CD4-positive, alpha-beta T cell treated with Interleukin-17A for 4 hours (primary cell): ENCODE data around the gene CD164L2.
A peak's percentile ranks its signal among the peaks of the same experiment; 100 is the strongest.

Experiments
- DNase-seq: peaks from one replicate; pipeline ENCODE4 v3.0.0-alpha.2; 2020; ENCODE audit warnings: mixed read lengths

Gene CD164L2

GRCh38 chr1:27342778-27343638 is 40.1 kb downstream of the CD164L2 start:
- peak; percentile 88 for DNase-seq

- peak; percentile 66 for DNase-seq
Measured at GRCh38 chr1:27342391-27342777, 40.7 kb downstream of the CD164L2 start.

- peak; percentile 78 for DNase-seq
Measured at GRCh38 chr1:27341525-27342252, 41.4 kb downstream of the CD164L2 start, which contains the start of gene SYTL1. SYTL1 (plus strand) TSS chr1:27342022; CDS start chr1:27345335, 3,313 bp downstream.

DNA sequence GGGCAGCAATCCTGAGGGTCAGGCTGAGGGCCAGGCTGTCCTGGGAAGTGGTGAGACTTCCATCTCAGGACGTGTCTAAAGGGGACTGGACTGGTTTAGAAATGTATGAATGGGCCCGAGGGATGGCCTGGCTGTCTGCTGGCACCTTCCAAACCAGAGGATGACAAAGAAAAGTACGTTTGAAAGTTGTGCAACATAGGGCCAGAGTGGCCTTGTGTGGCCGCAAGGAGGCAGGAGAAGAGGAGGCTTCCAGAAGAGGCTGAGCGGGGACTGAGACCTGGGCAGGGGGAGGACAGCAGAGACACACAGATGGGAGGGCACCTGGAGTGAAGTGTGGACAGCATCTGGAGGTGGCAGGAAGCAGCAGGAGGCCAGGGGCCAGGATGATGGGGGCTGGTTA is 43.9 kb downstream of the CD164L2 start:
- no peak for DNase-seq

DNA sequence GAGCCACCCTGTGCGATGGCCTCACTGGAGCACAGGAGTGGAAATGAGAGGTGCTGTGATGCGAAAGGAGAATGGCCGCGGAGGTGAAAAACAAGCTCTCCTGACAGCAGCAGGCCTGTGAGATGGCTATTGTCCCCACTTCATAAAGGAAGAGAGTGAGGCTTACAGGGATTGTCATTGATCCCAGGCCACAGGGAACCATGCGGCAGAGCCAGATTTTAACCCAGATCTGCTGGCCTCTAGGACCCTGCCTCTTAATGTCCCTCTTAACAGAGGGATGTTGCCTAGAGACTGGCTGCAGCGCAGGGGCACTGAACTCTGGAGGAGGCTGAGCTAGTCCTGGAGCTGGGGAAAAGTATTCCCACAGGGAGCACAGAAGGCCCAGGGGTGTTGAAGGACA is 44.4 kb downstream of the CD164L2 start:
- no peak for DNase-seq

DNA sequence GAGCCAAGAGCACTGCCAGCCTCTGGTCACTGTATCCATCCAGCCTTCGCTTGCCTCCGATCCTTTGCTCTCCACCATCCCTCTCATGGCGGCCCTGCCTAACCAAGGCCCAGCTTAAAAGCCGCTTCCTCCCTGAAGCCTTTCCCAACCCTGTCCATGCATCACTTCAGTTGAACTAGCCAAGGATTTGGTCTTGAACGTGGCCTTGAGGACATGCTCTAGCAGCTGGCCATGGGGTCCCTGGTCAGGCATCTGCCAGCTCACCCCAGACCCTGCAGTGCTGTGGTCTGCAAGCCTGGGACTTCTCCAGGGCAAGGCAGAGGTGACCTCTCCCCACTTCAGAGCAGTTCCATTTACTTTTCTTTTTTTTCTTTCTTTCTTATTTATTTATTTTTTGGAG is 46.4 kb downstream of the CD164L2 start:
- DNase-seq: no peak

- no peak for DNase-seq
Measured at GRCh38 chr1:27335506-27336422, 47.4 kb downstream of the CD164L2 start.

GRCh38 chr1:27333717-27334279 is 49.3 kb downstream of the CD164L2 start:
- DNase-seq: no peak

GRCh38 chr1:27332536-27333281 is 50.4 kb downstream of the CD164L2 start:
- peak; percentile 75 for DNase-seq

DNA sequence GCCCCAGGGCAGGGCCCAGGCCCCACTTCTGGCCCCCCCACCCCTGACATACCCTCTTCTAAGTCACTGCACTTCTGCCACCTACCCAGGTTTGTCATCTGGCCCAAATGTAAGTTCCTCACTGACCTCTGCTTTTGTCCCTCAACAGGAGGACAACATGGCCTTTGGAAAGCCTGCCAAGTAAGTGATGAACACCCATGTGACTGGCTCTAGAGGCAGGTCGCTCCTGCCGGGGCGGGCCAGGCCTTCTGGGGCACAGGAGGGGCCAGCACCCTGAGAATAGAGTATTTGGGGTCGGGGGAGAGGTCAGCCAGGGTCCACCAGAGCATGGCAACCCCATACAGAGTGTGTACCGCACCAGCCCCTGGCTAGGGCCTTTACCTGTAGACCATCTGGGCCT is 51.2 kb downstream of the CD164L2 start:
- DNase-seq: no peak

- no peak for DNase-seq
Measured at GRCh38 chr1:27331426-27331825, 51.7 kb downstream of the CD164L2 start.

- DNase-seq: no peak
Measured at GRCh38 chr1:27330786-27331185, 52.3 kb downstream of the CD164L2 start.
